Measurements from ENCODE around the gene SLC41A1. TPM values are rescaled to one million over a fixed set of nuclear protein-coding genes. Genes with fewer than 3 reads are reported as not detected.

The SLC41A1 gene
- polyA plus RNA-seq, 3 donors from 2014 or later = 5.2 to 14.9 (median 6.4) TPM

DNA sequence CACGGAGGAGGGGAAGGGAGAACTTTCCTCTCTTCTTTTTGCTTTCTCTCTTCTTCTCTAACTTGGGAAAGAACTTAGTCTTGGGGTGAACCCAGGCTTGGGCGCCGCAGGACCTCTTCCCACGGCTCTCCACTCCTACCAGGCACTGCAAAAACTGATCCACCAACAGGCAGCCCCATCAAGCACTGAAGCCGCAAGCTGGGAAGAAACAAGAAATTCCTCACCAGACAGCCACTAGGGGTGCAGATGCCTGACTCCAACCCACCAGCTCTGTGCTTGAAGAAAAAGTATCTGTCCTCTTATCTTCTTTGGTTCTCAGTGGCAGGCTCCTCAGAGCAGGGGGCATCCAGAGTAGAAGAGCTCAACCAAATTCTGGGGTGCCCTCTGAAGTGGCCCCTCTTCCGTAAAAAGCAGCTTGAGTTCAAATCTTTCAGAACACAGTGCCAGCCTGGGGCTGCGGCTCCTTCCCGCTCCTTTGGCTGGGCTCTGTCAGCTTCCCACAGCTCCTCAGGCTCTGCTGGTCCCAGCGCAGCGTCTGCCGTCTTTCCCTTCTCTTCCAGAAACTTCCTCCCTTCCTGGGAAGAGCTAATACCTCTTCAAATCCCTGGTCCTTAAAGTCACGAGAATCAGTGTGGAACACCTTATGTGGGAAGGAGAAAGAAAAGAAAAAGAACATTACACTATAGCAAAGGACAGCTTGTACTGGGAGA, 2.4 kb downstream of the SLC41A1 start:
- H3K9me3 Mint-ChIP-seq = no peaks in the 10 kb centered on the region
- peaks cover 1 to 4% (median 4%) of the 10 kb centered on the region in 3 donors for H3K27me3 Mint-ChIP-seq (ENCODE audit: low read depth in 3 of 3)
- peak overlapping the region in 4 of 6 donors; percentile 19 to 90 (median 46) for H3K27ac Mint-ChIP-seq
- peaks cover 0 to 10% (median 7%) of the 10 kb centered on the region in 3 donors for H3K36me3 Mint-ChIP-seq
- no peak for DNase-seq
- H3K4me3 Mint-ChIP-seq = peak overlapping the region in 2 of 5 donors; percentile 90 to 93
- peaks cover 60 to 75% of the 10 kb centered on the region in 2 donors for H3K4me1 Mint-ChIP-seq

DNA sequence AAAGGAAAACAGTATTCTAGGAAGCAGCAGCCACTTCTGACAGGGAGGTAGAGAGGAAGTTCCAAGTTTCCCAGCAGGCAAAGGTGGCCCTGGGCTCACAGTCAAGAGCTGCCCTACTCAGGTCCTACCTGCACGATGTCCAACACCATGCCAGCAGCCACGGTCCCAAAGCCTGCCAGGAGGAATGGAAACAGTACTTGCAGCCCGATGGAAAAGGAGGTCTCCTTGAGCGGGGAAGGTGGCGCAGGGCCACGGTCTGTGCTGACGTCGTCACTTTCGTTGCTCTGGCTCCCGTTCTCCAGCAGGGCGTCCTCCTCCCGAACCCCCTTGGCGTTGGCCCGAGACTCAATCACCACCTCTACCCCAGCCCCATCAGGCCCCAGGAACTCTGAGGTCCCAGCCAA, 3.1 kb downstream of the SLC41A1 start:
- peaks cover 1 to 4% (median 4%) of the 10 kb centered on the region in 3 donors for H3K27me3 Mint-ChIP-seq (ENCODE audit: low read depth in 3 of 3)
- no peaks in the 10 kb centered on the region for H3K9me3 Mint-ChIP-seq
- H3K36me3 Mint-ChIP-seq = peaks cover 0 to 10% (median 7%) of the 10 kb centered on the region in 3 donors
- H3K4me1 Mint-ChIP-seq = peaks cover 66 to 82% of the 10 kb centered on the region in 2 donors
- DNase-seq = no peak
- H3K27ac Mint-ChIP-seq = no peak overlapping the region
- no peak overlapping the region for H3K4me3 Mint-ChIP-seq

DNA sequence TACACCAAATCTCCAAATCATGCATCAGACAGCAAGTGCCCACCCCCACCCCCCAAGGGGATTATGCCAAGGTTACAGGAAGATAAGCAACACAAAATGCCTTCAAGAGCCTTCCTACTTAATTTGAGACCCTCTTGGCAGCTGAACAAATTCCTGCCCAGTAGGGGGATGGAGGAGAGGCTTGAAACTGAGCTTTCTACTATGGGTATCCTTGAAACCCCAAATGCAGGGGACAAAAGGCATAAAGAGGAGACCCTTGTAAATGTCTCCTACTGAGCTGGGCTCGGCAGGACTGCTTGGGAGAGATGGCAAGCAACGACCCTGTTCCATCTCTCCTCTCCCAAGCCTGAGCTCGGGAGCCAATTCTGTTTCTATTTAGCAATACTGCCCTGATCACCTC, 3.5 kb downstream of the SLC41A1 start:
- H3K27ac Mint-ChIP-seq = no peak overlapping the region
- peaks cover 0 to 4% (median 4%) of the 10 kb centered on the region in 3 donors for H3K27me3 Mint-ChIP-seq (ENCODE audit: low read depth in 3 of 3)
- H3K9me3 Mint-ChIP-seq = no peaks in the 10 kb centered on the region
- H3K4me1 Mint-ChIP-seq = peaks cover 70 to 87% of the 10 kb centered on the region in 2 donors
- peak overlapping the region in 2 of 5 donors; percentile 33 for H3K4me3 Mint-ChIP-seq
- H3K36me3 Mint-ChIP-seq = peaks cover 0 to 13% (median 7%) of the 10 kb centered on the region in 3 donors
- no peak for DNase-seq

DNA sequence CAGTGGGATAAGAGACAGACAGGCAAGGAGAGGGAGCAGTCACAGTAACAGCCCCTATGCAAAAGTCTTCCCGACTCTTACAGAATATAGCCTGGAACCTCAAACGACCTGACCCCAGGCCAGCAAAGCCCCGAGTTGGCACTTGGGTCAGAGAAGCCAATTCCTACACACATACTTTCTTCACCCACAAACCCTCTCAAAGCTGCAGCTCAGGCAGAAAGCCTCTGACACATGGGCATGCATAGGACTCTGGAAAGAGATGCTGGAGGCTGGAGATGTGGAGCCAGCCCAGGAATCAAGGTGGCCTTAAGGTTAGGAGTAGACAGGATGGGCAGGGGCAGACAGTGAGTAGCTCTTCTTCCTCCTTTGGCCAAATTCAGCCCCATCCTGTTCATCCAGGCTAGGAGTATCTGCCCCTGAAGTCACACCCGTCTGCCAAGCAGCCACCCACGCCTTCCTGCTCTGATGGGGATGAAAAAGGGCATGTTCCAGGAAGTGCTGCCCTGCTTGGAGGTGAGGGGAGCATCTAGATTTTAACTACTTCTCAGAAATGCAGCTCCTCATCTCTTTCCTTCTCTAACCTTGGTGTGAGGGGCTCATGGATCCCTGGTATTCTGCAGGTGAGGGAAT, 7.8 kb downstream of the SLC41A1 start:
- Mint-ChIP-seq H3K4me1 (peaks cover 43 to 63% of the 10 kb centered on the region in 2 donors), H3K9me3 (no peaks in the 10 kb centered on the region), H3K27ac (peak overlapping the region in 3 of 6 donors; percentile 54 to 74 (median 59)), H3K4me3 (peak overlapping the region in 1 of 5 donors; percentile 29), H3K27me3 (ENCODE audit: low read depth in 3 of 3) (peaks cover 0 to 2% (median 2%) of the 10 kb centered on the region in 3 donors), H3K36me3 (peaks cover 0 to 9% (median 9%) of the 10 kb centered on the region in 3 donors)
- no peak for DNase-seq

DNA sequence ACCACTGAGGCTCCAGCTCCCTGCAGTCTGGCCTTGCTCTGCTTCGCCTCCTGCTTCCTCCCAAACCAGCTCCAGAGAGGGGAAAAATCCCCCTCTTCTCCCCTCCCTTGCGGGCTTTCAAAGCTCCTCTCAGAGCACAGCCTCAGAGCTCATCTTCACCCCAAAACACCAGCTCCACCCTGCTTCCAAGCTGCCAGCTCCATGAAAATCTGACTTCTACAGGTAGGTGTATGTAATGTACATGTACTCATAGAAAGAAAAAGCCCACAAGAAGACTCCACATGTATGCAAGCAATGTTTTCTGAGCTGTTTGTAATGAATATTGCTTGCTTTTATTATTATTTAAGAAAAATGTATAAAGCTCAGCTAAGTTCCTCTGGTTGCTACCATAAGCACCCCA, 8.4 kb downstream of the SLC41A1 start:
- Mint-ChIP-seq H3K27ac (peak overlapping the region in 2 of 6 donors; percentile 37 to 59), H3K27me3 (ENCODE audit: low read depth in 3 of 3) (peaks cover 0 to 2% (median 2%) of the 10 kb centered on the region in 3 donors), H3K9me3 (no peaks in the 10 kb centered on the region), H3K4me1 (peaks cover 41 to 58% of the 10 kb centered on the region in 2 donors), H3K36me3 (peaks cover 0 to 9% (median 9%) of the 10 kb centered on the region in 3 donors), H3K4me3 (peak overlapping the region in 1 of 5 donors; percentile 29)
- DNase-seq = no peak

DNA sequence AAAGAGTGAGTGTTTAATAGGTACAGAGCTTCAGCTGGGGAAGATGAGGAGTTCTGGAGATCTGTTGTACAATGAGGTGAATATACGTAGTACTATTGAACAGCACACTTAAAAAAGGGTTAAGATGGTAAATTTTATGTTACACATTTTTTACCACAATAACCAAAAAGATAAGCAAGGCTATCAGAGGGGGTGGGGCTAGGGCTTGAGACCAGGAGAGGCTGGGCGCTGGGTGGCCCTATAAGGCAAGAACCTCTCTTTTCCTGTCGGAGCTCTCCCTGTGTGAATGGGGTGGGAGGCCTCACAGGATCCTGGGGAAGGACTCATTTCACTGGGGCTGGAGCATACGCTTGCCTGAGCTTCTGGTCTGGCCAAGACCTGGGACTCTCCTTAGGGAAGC, 9.0 kb downstream of the SLC41A1 start:
- peaks cover 0 to 2% (median 0%) of the 10 kb centered on the region in 3 donors for H3K27me3 Mint-ChIP-seq (ENCODE audit: low read depth in 3 of 3)
- H3K27ac Mint-ChIP-seq = no peak overlapping the region
- DNase-seq = no peak
- peaks cover 0 to 12% (median 5%) of the 10 kb centered on the region in 3 donors for H3K36me3 Mint-ChIP-seq
- peaks cover 36 to 52% of the 10 kb centered on the region in 2 donors for H3K4me1 Mint-ChIP-seq
- no peaks in the 10 kb centered on the region for H3K9me3 Mint-ChIP-seq
- no peak overlapping the region for H3K4me3 Mint-ChIP-seq

DNA sequence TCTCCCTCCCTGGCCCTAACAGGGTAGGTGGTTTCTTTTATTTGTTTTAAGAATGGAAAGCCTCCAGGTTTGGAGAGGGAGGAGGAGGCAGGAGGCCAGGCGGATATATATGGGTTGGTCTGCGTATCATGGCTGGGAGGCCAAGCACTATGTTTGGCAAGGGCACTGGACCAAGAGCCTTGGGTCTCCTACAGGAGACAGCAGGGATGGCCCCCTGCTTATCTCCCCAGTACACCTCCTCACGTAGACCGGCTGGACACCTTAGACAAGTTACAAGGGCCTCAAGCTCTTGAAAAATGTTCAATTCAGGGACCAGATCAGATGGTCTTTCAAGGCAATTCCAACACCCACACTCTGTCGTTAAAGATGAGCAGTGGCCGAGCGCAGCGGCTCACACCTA, 10.9 kb downstream of the SLC41A1 start:
- Mint-ChIP-seq H3K27me3 (ENCODE audit: low read depth in 3 of 3) (peaks cover 0 to 2% (median 0%) of the 10 kb centered on the region in 3 donors), H3K27ac (no peak overlapping the region)
- DNase-seq = no peak

DNA sequence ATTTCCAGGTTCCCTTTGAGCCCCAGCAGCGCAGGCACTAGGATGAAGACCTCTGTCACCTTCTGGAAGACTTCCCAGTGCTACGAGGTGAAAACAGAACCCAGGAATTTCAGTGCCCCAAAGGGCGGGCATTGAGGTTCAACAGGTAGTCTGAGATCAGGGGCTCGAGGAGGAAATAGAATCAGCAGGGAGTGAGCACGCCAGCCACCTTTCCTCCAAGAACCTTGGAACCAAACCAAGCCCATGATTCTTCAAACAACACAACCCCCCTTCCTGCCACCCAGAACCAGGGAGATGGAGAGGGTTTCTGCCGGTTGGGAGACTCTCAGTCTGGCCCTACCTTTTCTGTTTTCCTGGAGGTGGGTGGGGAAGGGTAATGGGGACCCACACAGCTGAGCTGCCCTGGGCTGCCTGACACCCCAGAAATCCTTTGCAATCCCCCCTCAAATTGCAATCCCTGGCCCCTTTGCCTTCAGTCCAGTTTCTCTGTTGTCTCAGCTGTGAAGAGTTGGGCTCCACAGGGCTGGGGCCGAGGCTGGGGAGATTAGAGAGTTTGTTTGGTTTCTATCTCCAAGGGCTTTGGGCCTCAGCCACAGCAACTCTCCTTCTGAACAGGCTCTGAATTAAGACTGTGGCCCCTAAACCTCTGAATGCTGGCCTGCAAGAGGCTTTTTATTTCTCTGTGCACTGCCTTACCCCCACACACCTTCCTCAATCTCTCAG, 11.9 kb downstream of the SLC41A1 start:
- Mint-ChIP-seq H3K4me1 (peaks cover 18 to 27% of the 10 kb centered on the region in 2 donors), H3K4me3 (no peak overlapping the region), H3K36me3 (peaks cover 12 to 29% (median 14%) of the 10 kb centered on the region in 3 donors), H3K27me3 (ENCODE audit: low read depth in 3 of 3) (peaks cover 0 to 4% (median 0%) of the 10 kb centered on the region in 3 donors), H3K27ac (peak overlapping the region in 1 of 6 donors; percentile 7), H3K9me3 (no peaks in the 10 kb centered on the region)
- no peak for DNase-seq

More for the DNA sequence above, 10.9 kb downstream of the SLC41A1 start:
- H3K4me3 Mint-ChIP-seq = no peak overlapping the region
- H3K36me3 Mint-ChIP-seq = peaks cover 12 to 22% (median 14%) of the 10 kb centered on the region in 3 donors
- peaks cover 24 to 36% of the 10 kb centered on the region in 2 donors for H3K4me1 Mint-ChIP-seq
- H3K9me3 Mint-ChIP-seq = no peaks in the 10 kb centered on the region

DNA sequence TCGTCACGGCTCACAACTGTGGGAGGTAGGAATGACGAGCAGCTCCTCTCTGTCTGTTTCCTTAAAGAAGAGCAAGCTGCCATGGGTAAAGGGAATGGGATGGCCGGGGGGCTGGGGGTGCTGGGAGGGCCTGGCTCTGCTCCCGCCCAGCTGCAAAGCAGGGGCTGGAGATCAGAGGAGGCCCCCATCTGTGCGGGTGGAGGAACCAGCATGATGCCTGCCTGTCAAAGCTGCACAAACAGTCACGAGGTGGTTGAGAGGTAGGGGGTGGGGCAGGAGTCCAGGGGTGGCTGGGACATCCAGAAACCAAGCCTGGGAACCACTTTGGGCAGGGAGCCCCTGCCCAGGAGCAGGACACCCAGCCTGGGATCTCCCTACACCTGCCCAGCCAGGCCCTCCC, 12.6 kb downstream of the SLC41A1 start:
- no peak overlapping the region for H3K27ac Mint-ChIP-seq

DNA sequence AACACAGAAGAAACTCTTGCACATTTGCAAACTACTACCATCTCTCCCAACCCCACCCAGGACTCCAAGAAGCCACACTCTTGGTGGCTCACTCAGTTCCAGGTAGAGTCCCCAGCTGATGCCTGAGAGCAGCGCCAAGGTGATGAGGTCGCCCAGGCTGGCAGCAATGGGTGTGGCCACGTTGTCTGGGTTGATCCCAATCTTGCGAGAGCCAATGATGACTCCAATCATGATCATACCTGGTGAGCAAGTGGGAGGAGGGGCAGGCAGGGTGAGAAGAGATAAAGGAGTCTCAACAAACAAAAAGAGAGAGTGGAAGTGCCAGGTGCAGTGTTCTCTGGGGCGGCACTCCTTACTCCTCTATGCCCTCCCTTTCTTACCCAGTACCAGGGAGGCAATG, 14.4 kb downstream of the SLC41A1 start:
- Mint-ChIP-seq H3K9me3 (no peaks in the 10 kb centered on the region), H3K4me3 (no peak overlapping the region), H3K4me1 (peaks cover 0 to 1% of the 10 kb centered on the region in 2 donors), H3K27me3 (ENCODE audit: low read depth in 3 of 3) (peaks cover 0 to 2% (median 0%) of the 10 kb centered on the region in 3 donors), H3K36me3 (peaks cover 20 to 36% (median 21%) of the 10 kb centered on the region in 3 donors), H3K27ac (no peak overlapping the region)
- no peak for DNase-seq

More for the DNA sequence above, 12.6 kb downstream of the SLC41A1 start:
- H3K9me3 Mint-ChIP-seq = no peaks in the 10 kb centered on the region
- peaks cover 12 to 29% (median 14%) of the 10 kb centered on the region in 3 donors for H3K36me3 Mint-ChIP-seq
- H3K4me3 Mint-ChIP-seq = no peak overlapping the region
- peaks cover 0 to 4% (median 0%) of the 10 kb centered on the region in 3 donors for H3K27me3 Mint-ChIP-seq (ENCODE audit: low read depth in 3 of 3)
- DNase-seq = no peak
- H3K4me1 Mint-ChIP-seq = peaks cover 11 to 20% of the 10 kb centered on the region in 2 donors

DNA sequence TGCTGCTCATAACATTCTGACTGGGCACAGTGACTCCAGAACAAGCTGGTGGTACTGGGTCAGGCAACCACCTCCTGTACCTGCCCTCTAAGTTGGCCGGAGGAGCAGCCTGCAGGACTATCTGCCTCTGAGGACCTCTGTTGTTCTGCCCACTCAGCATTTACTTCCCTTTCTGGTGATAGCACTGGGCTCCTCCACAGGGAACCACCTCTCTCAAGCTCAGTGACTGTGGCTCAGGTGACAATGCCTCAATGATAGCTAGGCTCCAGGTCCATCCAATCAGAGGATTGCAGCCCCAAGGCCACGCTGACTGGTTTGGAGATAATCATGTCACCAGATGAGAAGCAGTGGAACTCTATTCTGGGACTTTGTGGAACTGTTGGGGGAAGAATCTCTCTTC, 15.8 kb downstream of the SLC41A1 start:
- H3K27ac Mint-ChIP-seq = no peak overlapping the region
- no peak overlapping the region for H3K4me3 Mint-ChIP-seq
- H3K9me3 Mint-ChIP-seq = no peaks in the 10 kb centered on the region
- no peak for DNase-seq
- H3K4me1 Mint-ChIP-seq = no peaks in the 10 kb centered on the region
- H3K36me3 Mint-ChIP-seq = peaks cover 21 to 48% (median 27%) of the 10 kb centered on the region in 3 donors
- H3K27me3 Mint-ChIP-seq (ENCODE audit: low read depth in 3 of 3) = peaks cover 0 to 2% (median 0%) of the 10 kb centered on the region in 3 donors

DNA sequence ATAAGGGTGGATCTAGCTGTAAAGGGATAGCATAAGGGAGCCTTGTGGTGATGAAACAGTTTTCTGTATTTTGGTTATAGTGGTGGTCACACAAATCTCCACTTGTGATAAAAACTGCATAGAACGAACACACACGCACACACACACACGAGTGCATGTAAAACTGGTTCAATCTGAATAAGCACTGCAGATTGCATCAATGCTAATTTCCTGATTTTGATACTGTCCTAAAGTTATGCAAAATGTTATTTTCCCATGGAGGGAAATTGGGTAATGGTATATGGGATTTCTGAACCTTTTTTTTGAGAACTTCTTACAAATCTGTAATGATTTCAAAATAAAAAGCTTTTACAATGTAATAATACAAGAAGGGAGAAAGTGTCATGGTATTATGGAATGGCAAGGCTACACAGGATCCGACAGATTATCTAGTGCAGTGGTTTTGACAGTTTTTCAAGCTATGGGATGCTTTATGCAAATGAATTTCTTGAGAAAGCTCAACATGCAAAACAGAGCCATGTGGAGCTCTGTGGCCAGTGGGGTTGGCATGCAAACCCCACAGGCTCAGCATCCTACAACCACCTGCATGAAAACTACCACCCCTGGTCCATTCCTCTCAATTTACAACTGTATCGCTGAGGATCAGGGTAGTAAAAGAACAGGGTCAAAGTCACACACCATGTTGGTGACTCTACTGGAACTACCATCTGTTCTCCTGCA, 18.8 kb downstream of the SLC41A1 start:
- no peaks in the 10 kb centered on the region for H3K9me3 Mint-ChIP-seq
- peaks cover 0 to 2% (median 2%) of the 10 kb centered on the region in 3 donors for H3K27me3 Mint-ChIP-seq (ENCODE audit: low read depth in 3 of 3)
- H3K4me1 Mint-ChIP-seq = no peaks in the 10 kb centered on the region
- H3K27ac Mint-ChIP-seq = peak overlapping the region in 2 of 6 donors; percentile 39 to 76
- no peak overlapping the region for H3K4me3 Mint-ChIP-seq
- peaks cover 35 to 66% (median 38%) of the 10 kb centered on the region in 3 donors for H3K36me3 Mint-ChIP-seq
- DNase-seq = no peak

All from immature natural killer cell (primary cell).